Neuronal stem cell (in vitro differentiated cells): Measurements from ENCODE around the gene C10orf53.
A peak's percentile ranks its signal among the peaks of the same experiment; 100 is the strongest.

Experiments
- DNase-seq: peaks from one replicate; pipeline ENCODE4 v3.0.0-alpha.2; 2013; ENCODE audit warnings: low spot score
- H2AFZ ChIP-seq: one replicate; pipeline ENCODE4 v1.6.1; 2013; ENCODE audit warnings: mild to moderate bottlenecking, low read length, inconsistent platforms
- H2AK5ac ChIP-seq: 2 replicates; pipeline ENCODE4 v1.6.1; 2013; ENCODE audit warnings: low read depth, mild to moderate bottlenecking, inconsistent platforms, low read length, moderate library complexity, mixed read lengths
- H2BK120ac ChIP-seq: 2 replicates; pipeline ENCODE4 v1.6.1; 2013; ENCODE audit warnings: low read depth, mild to moderate bottlenecking, inconsistent platforms, low read length, moderate library complexity, mixed read lengths
- H2BK12ac ChIP-seq: one replicate; pipeline ENCODE4 v1.6.1; 2013; ENCODE audit warnings: low read length, inconsistent platforms
- H2BK15ac ChIP-seq: 2 replicates; pipeline ENCODE4 v1.6.1; 2013; ENCODE audit warnings: mild to moderate bottlenecking, low read length, inconsistent platforms, mixed read lengths
- H2BK5ac ChIP-seq: one replicate; pipeline ENCODE4 v1.6.1; 2013; ENCODE audit warnings: inconsistent platforms, mild to moderate bottlenecking, low read length, moderate library complexity
- H3K14ac ChIP-seq: one replicate; pipeline ENCODE4 v1.6.1; 2013; ENCODE audit warnings: low read length, inconsistent platforms
- H3K18ac ChIP-seq: 2 replicates; pipeline ENCODE4 v1.6.1; 2013; ENCODE audit warnings: low read length, inconsistent platforms
- H3K23ac ChIP-seq: 2 replicates; pipeline ENCODE4 v1.6.1; 2013; ENCODE audit warnings: low read depth, mild to moderate bottlenecking, mixed read lengths, low read length, inconsistent platforms; ENCODE audit not compliant: poor library complexity
- H3K27ac ChIP-seq: replicated peaks from 3 replicates; pipeline ENCODE4 v1.5.1; 2013; ENCODE audit warnings: low read length, inconsistent platforms
- H3K27me3 ChIP-seq, 3 experiments: 2 replicates each; pipeline ENCODE4 v1.6.1; 2013; ENCODE audit warnings: low read length in 3 of 3, mild to moderate bottlenecking in 2 of 3, inconsistent platforms in 1 of 3, low read depth in 1 of 3, mixed read lengths in 1 of 3, moderate library complexity in 1 of 3; ENCODE audit not compliant: control insufficient read depth in 3 of 3, insufficient read depth in 3 of 3
- H3K36me3 ChIP-seq, 2 donors: replicated peaks in 1 of 2; 2 replicates each; pipeline ENCODE4 v1.6.1; 2013; ENCODE audit warnings: low read length in 2 of 2; ENCODE audit not compliant: control insufficient read depth in 2 of 2, insufficient read depth in 2 of 2
- H3K4ac ChIP-seq: 2 replicates; pipeline ENCODE4 v1.6.1; 2013; ENCODE audit warnings: inconsistent platforms, mild to moderate bottlenecking, low read length, moderate library complexity
- H3K4me1 ChIP-seq, 2 donors: 1 replicate in 1 of 2; 2 replicates in 1 of 2; pipeline ENCODE4 v1.6.1; 2013; ENCODE audit warnings: low read length in 2 of 2, low read depth in 1 of 2; ENCODE audit not compliant: control insufficient read depth in 2 of 2, insufficient read depth in 1 of 2
- H3K4me2 ChIP-seq: one replicate; pipeline ENCODE4 v1.6.1; 2013; ENCODE audit warnings: mild to moderate bottlenecking, low read length, inconsistent platforms; ENCODE audit not compliant: insufficient read depth, poor library complexity, severe bottlenecking
- H3K4me3 ChIP-seq, 2 donors: 2 replicates each; pipeline ENCODE4 v1.5.1; 2013; ENCODE audit warnings: low read length in 2 of 2, mild to moderate bottlenecking in 2 of 2, inconsistent platforms in 1 of 2, moderate library complexity in 1 of 2
- H3K79me1 ChIP-seq: one replicate; pipeline ENCODE4 v1.6.1; 2013; ENCODE audit warnings: low read depth, mild to moderate bottlenecking, inconsistent platforms, low read length, moderate library complexity
- H3K9ac ChIP-seq: one replicate; pipeline ENCODE4 v1.6.1; 2013; ENCODE audit warnings: mild to moderate bottlenecking, low read depth, low read length, inconsistent platforms; ENCODE audit not compliant: poor library complexity
- H3K9me3 ChIP-seq, 2 donors: replicated peaks in 1 of 2; 2 replicates each; pipeline versions ENCODE3 to v1.6.1; 2013; ENCODE audit warnings: low read length in 2 of 2, mild to moderate bottlenecking in 2 of 2, inconsistent platforms in 1 of 2, low read depth in 1 of 2, mixed read lengths in 1 of 2, moderate library complexity in 1 of 2; ENCODE audit not compliant: control insufficient read depth in 2 of 2, insufficient read depth in 1 of 2
- H4K8ac ChIP-seq: one replicate; pipeline ENCODE4 v1.6.1; 2013; ENCODE audit warnings: low read depth, mild to moderate bottlenecking, inconsistent platforms, low read length, moderate library complexity
- H4K91ac ChIP-seq: one replicate; pipeline ENCODE4 v1.6.1; 2013; ENCODE audit warnings: low read length, low read depth, mild to moderate bottlenecking, inconsistent platforms; ENCODE audit not compliant: poor library complexity
- WGBS, 2 donors: extraction: QIAGEN DNeasy Blood & Tissue Kit; methylation state at CpG; one replicate each; pipeline ENCODE4 v1.1.7; 2013; ENCODE audit warnings: missing lambda C conversion rate in 2 of 2, mixed read lengths in 1 of 2; ENCODE audit not compliant: insufficient read length in 2 of 2, insufficient replicate concordance in 1 of 2; ENCODE audit errors: extremely low coverage in 2 of 2; 5-methylcytosine and 5-hydroxymethylcytosine counted together

Gene C10orf53

GRCh38 chr10:49633327-49634068 lies 46.0 kb upstream of the C10orf53 start:
- WGBS, 2 donors: no CpG with 5 or more reads among the region's 13 CpGs
- Histone ChIP-seq H3K27me3 (peaks cover 0 to 63% (median 0%) of the 10 kb centered on the region in 3 experiments), H3K18ac (no peak overlapping the region), H3K79me1 (no peaks in the 10 kb centered on the region), H3K23ac (peak overlapping the region; percentile 68), H4K91ac (no peak overlapping the region), H3K4me1 (no peaks in the 10 kb centered on the region), H3K4ac (no peak overlapping the region), H2BK12ac (no peak overlapping the region), H2BK120ac (no peak overlapping the region), H3K9ac (no peak overlapping the region), H3K27ac (no peak overlapping the region), H2BK15ac (no peak overlapping the region), H3K4me2 (no peak overlapping the region), H3K4me3 (no peak overlapping the region), H2BK5ac (no peak overlapping the region), H3K36me3 (no peaks in the 10 kb centered on the region), H2AK5ac (no peak overlapping the region), H3K9me3 (no peaks in the 10 kb centered on the region), H3K14ac (no peak overlapping the region), H2AFZ (no peak overlapping the region), H4K8ac (no peak overlapping the region)
- DNase-seq: no peak

GRCh38 chr10:49634069-49634660 lies 45.3 kb upstream of the C10orf53 start:
- H2BK5ac ChIP-seq: no peak overlapping the region
- H3K4ac ChIP-seq: no peak overlapping the region
- H2AK5ac ChIP-seq: no peak overlapping the region
- no peaks in the 10 kb centered on the region for H3K9me3 ChIP-seq
- H3K4me3 ChIP-seq: no peak overlapping the region
- H3K23ac ChIP-seq: no peak overlapping the region
- H3K36me3 ChIP-seq: no peaks in the 10 kb centered on the region
- no peak overlapping the region for H3K18ac ChIP-seq
- H2AFZ ChIP-seq: no peak overlapping the region
- H4K91ac ChIP-seq: no peak overlapping the region
- no peak overlapping the region for H3K27ac ChIP-seq
- DNase-seq: no peak
- no peak overlapping the region for H2BK12ac ChIP-seq
- H3K14ac ChIP-seq: no peak overlapping the region
- no peak overlapping the region for H2BK120ac ChIP-seq
- no peak overlapping the region for H3K4me2 ChIP-seq
- H3K79me1 ChIP-seq: no peaks in the 10 kb centered on the region
- H3K9ac ChIP-seq: no peak overlapping the region
- H3K27me3 ChIP-seq: peaks cover 0 to 63% (median 0%) of the 10 kb centered on the region in 3 experiments
- WGBS, 2 donors: no CpG with 5 or more reads among the region's 8 CpGs
- no peak overlapping the region for H4K8ac ChIP-seq
- no peak overlapping the region for H2BK15ac ChIP-seq
- H3K4me1 ChIP-seq: no peaks in the 10 kb centered on the region

- Histone ChIP-seq H2BK15ac (no peak overlapping the region), H3K14ac (no peak overlapping the region), H3K9me3 (no peaks in the 10 kb centered on the region), H3K36me3 (no peaks in the 10 kb centered on the region), H2BK120ac (no peak overlapping the region), H2AK5ac (no peak overlapping the region), H3K27ac (no peak overlapping the region), H3K23ac (no peak overlapping the region), H3K4me1 (peaks cover 0 to 1% of the 10 kb centered on the region in 2 donors), H3K9ac (no peak overlapping the region), H2AFZ (no peak overlapping the region), H2BK12ac (no peak overlapping the region), H4K8ac (no peak overlapping the region), H3K18ac (no peak overlapping the region), H3K27me3 (peaks cover 0 to 26% (median 0%) of the 10 kb centered on the region in 3 experiments), H3K4me2 (no peak overlapping the region), H4K91ac (no peak overlapping the region), H3K4me3 (no peak overlapping the region), H3K4ac (no peak overlapping the region), H3K79me1 (no peaks in the 10 kb centered on the region), H2BK5ac (peak overlapping the region; percentile 6)
- DNase-seq: no peak
- WGBS, 2 donors: no CpG with 5 or more reads among the region's 3 CpGs
These were observed 37.1 kb upstream of the C10orf53 start for GRCh38 chr10:49642311-49642710.

GRCh38 chr10:49643241-49644034 lies 36.0 kb upstream of the C10orf53 start:
- peak overlapping the region; percentile 5 for H3K18ac ChIP-seq
- H3K4me1 ChIP-seq: peaks cover 0 to 1% of the 10 kb centered on the region in 2 donors
- no peak overlapping the region for H2BK5ac ChIP-seq
- H3K27me3 ChIP-seq: peaks cover 0 to 25% (median 0%) of the 10 kb centered on the region in 3 experiments
- H3K79me1 ChIP-seq: no peaks in the 10 kb centered on the region
- H3K9me3 ChIP-seq: no peaks in the 10 kb centered on the region
- H3K23ac ChIP-seq: peak overlapping the region; percentile 35
- H3K4me2 ChIP-seq: no peak overlapping the region
- no peak overlapping the region for H3K27ac ChIP-seq
- no peak overlapping the region for H3K9ac ChIP-seq
- H2BK120ac ChIP-seq: no peak overlapping the region
- H2AK5ac ChIP-seq: peak overlapping the region; percentile 37
- H3K36me3 ChIP-seq: no peaks in the 10 kb centered on the region
- DNase-seq: no peak
- H3K14ac ChIP-seq: no peak overlapping the region
- WGBS, 2 donors: no CpG with 5 or more reads among the region's 5 CpGs
- no peak overlapping the region for H2BK15ac ChIP-seq
- peak overlapping the region in 1 of 2 donors; percentile 16 for H3K4me3 ChIP-seq
- H4K8ac ChIP-seq: no peak overlapping the region
- no peak overlapping the region for H3K4ac ChIP-seq
- H2AFZ ChIP-seq: no peak overlapping the region
- H2BK12ac ChIP-seq: no peak overlapping the region
- H4K91ac ChIP-seq: no peak overlapping the region
